H9 (cell line): ENCODE data around the gene LMX1A. TPM values are rescaled to one million over a fixed set of nuclear protein-coding genes. Genes with fewer than 3 reads are reported as not detected.

Experiments used
- DNase-seq: peaks from one replicate; pipeline ENCODE4 v3.0.0-alpha.2; 2017
- H2AFZ ChIP-seq: one replicate; pipeline ENCODE4 v1.6.1; 2013; ENCODE audit warnings: mild to moderate bottlenecking, low read length, control low read depth, moderate library complexity
- H2AK5ac ChIP-seq: 2 replicates; pipeline ENCODE4 v1.6.1; 2013; ENCODE audit warnings: low read length, control low read depth, mixed read lengths; ENCODE audit not compliant: insufficient read length
- H2BK120ac ChIP-seq: one replicate; pipeline ENCODE4 v1.6.1; 2013; ENCODE audit warnings: low read depth, mild to moderate bottlenecking, low read length, control low read depth, inconsistent platforms; ENCODE audit not compliant: poor library complexity, severe bottlenecking
- H2BK12ac ChIP-seq: 2 replicates; pipeline ENCODE4 v1.6.1; 2013; ENCODE audit warnings: low read length, control low read depth, mixed read lengths, low read depth; ENCODE audit not compliant: insufficient read length
- H2BK15ac ChIP-seq: 2 replicates; pipeline ENCODE4 v1.6.1; 2013; ENCODE audit warnings: low read depth, low read length, control low read depth
- H2BK20ac ChIP-seq: one replicate; pipeline ENCODE4 v1.6.1; 2013; ENCODE audit warnings: low read depth, mild to moderate bottlenecking, low read length, control low read depth, inconsistent platforms; ENCODE audit not compliant: poor library complexity, severe bottlenecking
- H2BK5ac ChIP-seq: 2 replicates; pipeline ENCODE4 v1.6.1; 2013; ENCODE audit warnings: low read length, control low read depth, mixed read lengths; ENCODE audit not compliant: insufficient read length
- H3K14ac ChIP-seq: 2 replicates; pipeline ENCODE4 v1.6.1; 2013; ENCODE audit warnings: low read length, control low read depth; ENCODE audit not compliant: insufficient read depth
- H3K18ac ChIP-seq: 2 replicates; pipeline ENCODE4 v1.6.1; 2013; ENCODE audit warnings: low read depth, mild to moderate bottlenecking, mixed read lengths, low read length, control low read depth; ENCODE audit not compliant: insufficient read length
- H3K23ac ChIP-seq: 2 replicates; pipeline ENCODE4 v1.6.1; 2013; ENCODE audit warnings: low read length, control low read depth, mixed read lengths, low read depth; ENCODE audit not compliant: insufficient read length
- H3K23me2 ChIP-seq: 2 replicates; pipeline ENCODE4 v1.6.1; 2013; ENCODE audit warnings: low read depth, mild to moderate bottlenecking, mixed read lengths, low read length, control low read depth; ENCODE audit not compliant: insufficient read length, poor library complexity, severe bottlenecking
- H3K27ac ChIP-seq: 2 replicates; pipeline ENCODE4 v1.5.1; 2013; ENCODE audit warnings: low read length, control low read depth, mixed read lengths, low read depth; ENCODE audit not compliant: insufficient read length
- H3K27me3 ChIP-seq: 2 replicates; pipeline ENCODE4 v1.6.1; 2013; ENCODE audit warnings: low read length, control low read depth, inconsistent platforms; ENCODE audit not compliant: insufficient read depth
- H3K4ac ChIP-seq: 2 replicates; pipeline ENCODE4 v1.6.1; 2013; ENCODE audit warnings: low read depth, mild to moderate bottlenecking, control low read depth, inconsistent platforms, low read length, moderate library complexity
- H3K4me1 ChIP-seq: 2 replicates; pipeline ENCODE4 v1.6.1; 2013; ENCODE audit warnings: low read length, control low read depth, inconsistent platforms; ENCODE audit not compliant: insufficient read depth
- H3K4me2 ChIP-seq: 2 replicates; pipeline ENCODE4 v1.6.1; 2013; ENCODE audit warnings: low read length, control low read depth, mixed read lengths; ENCODE audit not compliant: insufficient read length, insufficient read depth
- H3K56ac ChIP-seq: 2 replicates; pipeline ENCODE4 v1.6.1; 2013; ENCODE audit warnings: low read depth, mild to moderate bottlenecking, mixed read lengths, low read length, control low read depth; ENCODE audit not compliant: insufficient read length
- H3K79me1 ChIP-seq: 2 replicates; pipeline ENCODE4 v1.6.1; 2013; ENCODE audit warnings: low read depth, mild to moderate bottlenecking, moderate library complexity, low read length, control low read depth, inconsistent platforms; ENCODE audit not compliant: insufficient read depth, poor library complexity, severe bottlenecking
- H3K79me2 ChIP-seq: 2 replicates; pipeline ENCODE4 v1.6.1; 2013; ENCODE audit warnings: low read length, control low read depth, inconsistent platforms; ENCODE audit not compliant: insufficient read depth
- H3K9ac ChIP-seq: 2 replicates; pipeline ENCODE4 v1.6.1; 2013; ENCODE audit warnings: low read length, control low read depth, mixed read lengths; ENCODE audit not compliant: insufficient read length; ENCODE audit errors: extremely low read depth
- H3K9me3 ChIP-seq: one replicate; pipeline ENCODE4 v1.6.1; 2013; ENCODE audit warnings: low read depth, low read length, inconsistent platforms; ENCODE audit not compliant: control insufficient read depth
- H3T11ph ChIP-seq: one replicate; pipeline ENCODE4 v1.6.1; 2013; ENCODE audit warnings: mild to moderate bottlenecking, low read length, control low read depth, inconsistent platforms
- H4K20me1 ChIP-seq: one replicate; pipeline ENCODE4 v1.6.1; 2013; ENCODE audit not compliant: control insufficient read depth, insufficient read length, insufficient read depth
- H4K5ac ChIP-seq: 2 replicates; pipeline ENCODE4 v1.6.1; 2013; ENCODE audit warnings: low read depth, mild to moderate bottlenecking, mixed read lengths, low read length, control low read depth; ENCODE audit not compliant: insufficient read length
- H4K8ac ChIP-seq: replicated peaks from 2 replicates; pipeline ENCODE4 v1.6.1; 2013; ENCODE audit warnings: low read length, control low read depth, mixed read lengths, low read depth; ENCODE audit not compliant: insufficient read length
- H4K91ac ChIP-seq: 2 replicates; pipeline ENCODE4 v1.6.1; 2013; ENCODE audit warnings: low read depth, mild to moderate bottlenecking, moderate library complexity, mixed read lengths, low read length, control low read depth; ENCODE audit not compliant: insufficient read length
- H3K27ac Mint-ChIP-seq, 3 experiments: 2 replicates in 2 of 3; 3 replicates in 1 of 3; pipeline ENCODE4 v1.8.0; 2020 to 2021; ENCODE audit warnings: mixed read lengths in 3 of 3, mild to moderate bottlenecking in 1 of 3, moderate library complexity in 1 of 3
- H3K27me3 Mint-ChIP-seq: 2 replicates; pipeline ENCODE4 v1.8.0; 2021; ENCODE audit warnings: low read depth, mild to moderate bottlenecking, moderate library complexity, mixed read lengths
- H3K36me3 Mint-ChIP-seq, 3 experiments: 2 replicates in 2 of 3; 3 replicates in 1 of 3; pipeline ENCODE4 v1.8.0; 2020 to 2021; ENCODE audit warnings: low read depth in 3 of 3, mixed read lengths in 3 of 3; ENCODE audit not compliant: insufficient read depth in 1 of 3
- H3K4me1 Mint-ChIP-seq, 2 experiments: 2 replicates each; pipeline ENCODE4 v1.8.0; 2020; ENCODE audit warnings: mixed read lengths in 2 of 2
- H3K4me3 Mint-ChIP-seq, 2 experiments: 2 replicates in 1 of 2; 3 replicates in 1 of 2; pipeline ENCODE4 v1.8.0; 2020 to 2021; ENCODE audit warnings: mild to moderate bottlenecking in 2 of 2, mixed read lengths in 2 of 2, moderate library complexity in 1 of 2
- H3K9me3 Mint-ChIP-seq, 2 experiments: 2 replicates in 1 of 2; 3 replicates in 1 of 2; pipeline ENCODE4 v1.8.0; 2020; ENCODE audit warnings: mild to moderate bottlenecking in 2 of 2, mixed read lengths in 2 of 2, moderate library complexity in 1 of 2
- CTCF ChIP-seq: fragments of 200-600 bp; sonication (generic); conservative IDR thresholded peaks from 3 replicates; pipeline ENCODE4 v1.8.0; 2021; ENCODE audit warnings: antibody characterized with exemption, mild to moderate bottlenecking
- WGBS: extraction: QIAGEN DNeasy Blood & Tissue Kit; methylation state at CpG from one replicate; pipeline ENCODE4 v1.1.7; 2013; ENCODE audit warnings: missing lambda C conversion rate, low lambda C conversion rate, mixed read lengths; ENCODE audit not compliant: insufficient read length; ENCODE audit errors: extremely low coverage; 5-methylcytosine and 5-hydroxymethylcytosine counted together
- total RNA-seq: library from RNA; stranded (reverse); gene quantifications from 2 replicates; pipeline ENCODE4 v1.2.1, GENCODE V29; 2021

Gene LMX1A
- total RNA-seq, 1 experiment from 2014 or later: not detected

GRCh38 chr1:165300400-165300903 lies 56.1 kb downstream of the LMX1A start:
- Histone ChIP-seq H2AK5ac (no peak overlapping the region), H3K23ac (no peak overlapping the region), H3K79me1 (no peaks in the 10 kb centered on the region), H3K18ac (no peak overlapping the region), H2BK120ac (no peak overlapping the region), H2BK20ac (no peak overlapping the region), H4K20me1 (no peaks in the 10 kb centered on the region), H3K4me1 (no peaks in the 10 kb centered on the region), H3K23me2 (no peaks in the 10 kb centered on the region), H3K56ac (no peak overlapping the region), H3K4me2 (no peak overlapping the region), H2BK15ac (no peak overlapping the region), H2BK12ac (no peak overlapping the region), H4K5ac (no peak overlapping the region), H4K8ac (no peak overlapping the region), H3K27me3 (no peaks in the 10 kb centered on the region), H3K9me3 (no peaks in the 10 kb centered on the region), H4K91ac (no peak overlapping the region), H3K4ac (no peak overlapping the region), H3K79me2 (no peaks in the 10 kb centered on the region), H2BK5ac (no peak overlapping the region), H3T11ph (no peak overlapping the region), H3K27ac (no peak overlapping the region), H2AFZ (no peak overlapping the region), H3K14ac (no peak overlapping the region), H3K9ac (no peak overlapping the region)
- no peak for TF ChIP-seq CTCF
- H3K4me1 Mint-ChIP-seq: peaks cover 3 to 4% of the 10 kb centered on the region in 2 experiments; a peak in 1 of 4 replicates
- no peaks in the 10 kb centered on the region for H3K36me3 Mint-ChIP-seq
- no peak overlapping the region for H3K4me3 Mint-ChIP-seq
- WGBS: no CpG with 5 or more reads among the region's 2 CpGs
- no peaks in the 10 kb centered on the region for H3K9me3 Mint-ChIP-seq
- no peak overlapping the region for H3K27ac Mint-ChIP-seq
- peaks cover 18% of the 10 kb centered on the region for H3K27me3 Mint-ChIP-seq
- DNase-seq: no peak
